IMR-90 (cell line): ENCODE data around the gene ARMC6. TPM values are rescaled to one million over a fixed set of nuclear protein-coding genes. Genes with fewer than 3 reads are reported as not detected.

Experiments
- ATAC-seq: fragments of 200-7000 bp; cut with Tn5 transposase; 2 replicates; pipeline ENCODE4 v1.9.1; 2020; ENCODE audit warnings: low read depth, mild to moderate bottlenecking, moderate library complexity
- BruUV-seq: library from RNA; stranded (reverse); fragments of 400-500 nt; replicated peaks from 2 replicates; lab custom pipeline; 2021; lab: Mats Ljungman, UMichigan
- CTCF ChIA-PET: fragments of 300-600 bp; formaldehyde crosslinking; extraction: SDS; loops from one replicate; lab custom pipeline; 2021; ENCODE audit warnings: antibody characterized with exemption; lab: Yijun Ruan, JAX
- POLR2A ChIA-PET: fragments of 300-600 bp; sonication (Branson Sonifier 250); formaldehyde crosslinking; loops from one replicate; lab custom pipeline; 2022; ENCODE audit warnings: antibody characterized with exemption; ENCODE audit not compliant: unreplicated experiment; lab: Charles Lee
- DNase-seq: peaks from one replicate; pipeline ENCODE4 v3.0.0; 2013
- H2AFZ ChIP-seq: replicated peaks from 2 replicates; pipeline ENCODE3; 2013; ENCODE audit warnings: low read length, mild to moderate bottlenecking; ENCODE audit not compliant: poor library complexity
- H2AK5ac ChIP-seq: 2 replicates; pipeline ENCODE4 v1.6.1; 2013; ENCODE audit warnings: low read depth, low read length, inconsistent platforms
- H2AK9ac ChIP-seq: replicated peaks from 2 replicates; pipeline ENCODE3; 2013; ENCODE audit warnings: mild to moderate bottlenecking, low read depth, low read length, moderate library complexity; ENCODE audit not compliant: poor library complexity
- H2BK120ac ChIP-seq: 2 replicates; pipeline ENCODE4 v1.6.1; 2013; ENCODE audit warnings: low read depth, low read length, inconsistent platforms
- H2BK15ac ChIP-seq: 3 replicates; pipeline ENCODE4 v1.6.1; 2013; ENCODE audit warnings: low read depth, low read length, inconsistent platforms
- H2BK20ac ChIP-seq: 2 replicates; pipeline ENCODE4 v1.6.1; 2013; ENCODE audit warnings: low read depth, mild to moderate bottlenecking, inconsistent platforms, low read length, moderate library complexity
- H2BK5ac ChIP-seq: 2 replicates; pipeline ENCODE4 v1.6.1; 2013; ENCODE audit warnings: mild to moderate bottlenecking, low read depth, low read length, inconsistent platforms; ENCODE audit not compliant: poor library complexity, severe bottlenecking
- H3K14ac ChIP-seq: replicated peaks from 2 replicates; pipeline ENCODE4 v1.6.1; 2013; ENCODE audit warnings: low read depth, low read length, inconsistent platforms
- H3K18ac ChIP-seq: 2 replicates; pipeline ENCODE4 v1.6.1; 2013; ENCODE audit warnings: low read depth, low read length, control low read depth
- H3K23ac ChIP-seq: 2 replicates; pipeline ENCODE4 v1.6.1; 2013; ENCODE audit warnings: low read depth, low read length, inconsistent platforms
- H3K27ac ChIP-seq: 2 replicates; pipeline ENCODE4 v1.5.1; 2013; ENCODE audit warnings: mild to moderate bottlenecking, control low read depth, low read length; ENCODE audit not compliant: insufficient read depth
- H3K27me3 ChIP-seq: 2 replicates; pipeline ENCODE4 v1.6.1; 2013; ENCODE audit warnings: low read length; ENCODE audit not compliant: control insufficient read depth, insufficient read depth
- H3K36me3 ChIP-seq: 2 replicates; pipeline ENCODE4 v1.6.1; 2013; ENCODE audit warnings: low read length, mixed read lengths; ENCODE audit not compliant: control insufficient read depth, insufficient read depth
- H3K4ac ChIP-seq: 2 replicates; pipeline ENCODE4 v1.6.1; 2013; ENCODE audit warnings: low read depth, low read length, inconsistent platforms
- H3K4me1 ChIP-seq: 2 replicates; pipeline ENCODE4 v1.6.1; 2013; ENCODE audit warnings: low read length, mixed read lengths; ENCODE audit not compliant: control insufficient read depth, insufficient read depth
- H3K4me2 ChIP-seq: 2 replicates; pipeline ENCODE4 v1.6.1; 2013; ENCODE audit warnings: low read depth, mild to moderate bottlenecking, control low read depth, low read length, moderate library complexity
- H3K4me3 ChIP-seq: 2 replicates; pipeline ENCODE4 v1.5.1; 2013; ENCODE audit warnings: low read depth, mild to moderate bottlenecking, control low read depth, low read length, moderate library complexity; ENCODE audit not compliant: insufficient read depth
- H3K56ac ChIP-seq: 2 replicates; pipeline ENCODE4 v1.6.1; 2013; ENCODE audit warnings: low read length, inconsistent platforms; ENCODE audit not compliant: insufficient read depth; ENCODE audit errors: extremely low read depth
- H3K79me1 ChIP-seq, 2 experiments: 2 replicates each; pipeline ENCODE4 v1.6.1; 2013; ENCODE audit warnings: low read length in 2 of 2, inconsistent platforms in 1 of 2, low read depth in 1 of 2
- H3K9ac ChIP-seq: 2 replicates; pipeline ENCODE4 v1.6.1; 2013; ENCODE audit warnings: low read depth, low read length, control low read depth
- H3K9me1 ChIP-seq: 2 replicates; pipeline ENCODE4 v1.6.1; 2013; ENCODE audit warnings: low read length, inconsistent platforms; ENCODE audit not compliant: insufficient read depth
- H3K9me3 ChIP-seq: 2 replicates; pipeline ENCODE4 v1.6.1; 2013; ENCODE audit warnings: low read length; ENCODE audit not compliant: control insufficient read depth, insufficient read depth
- H4K20me1 ChIP-seq: 2 replicates; pipeline ENCODE4 v1.6.1; 2013; ENCODE audit warnings: low read length, inconsistent platforms; ENCODE audit not compliant: insufficient read depth
- H4K5ac ChIP-seq: 2 replicates; pipeline ENCODE4 v1.6.1; 2013; ENCODE audit warnings: mild to moderate bottlenecking, low read depth, low read length, control low read depth
- H4K8ac ChIP-seq, 2 experiments: 2 replicates each; pipeline ENCODE4 v1.6.1; 2013; ENCODE audit warnings: low read depth in 2 of 2, low read length in 2 of 2, control low read depth in 1 of 2, inconsistent platforms in 1 of 2
- H4K91ac ChIP-seq: 2 replicates; pipeline ENCODE4 v1.6.1; 2013; ENCODE audit warnings: low read depth, low read length, inconsistent platforms; ENCODE audit not compliant: insufficient read depth
- CTCF ChIP-seq: conservative IDR thresholded peaks from 2 replicates; pipeline ENCODE4 v1.5.1; 2012; ENCODE audit warnings: mild to moderate bottlenecking, low read depth, low read length, improper control_type of control experiment
- NFE2L2 ChIP-seq: fragments of 150-350 bp; IDR thresholded peaks from 2 replicates; pipeline ENCODE4 v1.6.1; 2016; ENCODE audit warnings: low read depth, mild to moderate bottlenecking, low read length
- POLR2A ChIP-seq: IDR thresholded peaks from 2 replicates; pipeline ENCODE4 v1.6.1; 2012; ENCODE audit warnings: mild to moderate bottlenecking, low read depth, low read length
- WGBS, 2 experiments: methylation state at CpG; one replicate each; pipeline versions ENCODE4 v1.1.5 to v1.1.7; 2013; ENCODE audit warnings: missing lambda C conversion rate in 2 of 2; ENCODE audit not compliant: insufficient read length in 1 of 2; ENCODE audit errors: extremely low coverage in 2 of 2; 5-methylcytosine and 5-hydroxymethylcytosine counted together
- dilution Hi-C: fragments of 300-500 bp; cut with HindIII; formaldehyde crosslinking; loops from one replicate; pipeline ENCODE4 v1.14.3; 2018; ENCODE audit warnings: low sequenced_read_pairs; ENCODE audit not compliant: unreplicated experiment
- in situ Hi-C: fragments of 300-500 bp; cut with MboI; formaldehyde crosslinking; loops from 3 replicates; pipeline ENCODE4 v1.14.3; 2019; ENCODE audit warnings: low sequenced_read_pairs, inconsistent platforms, mixed read lengths
- intact Hi-C: fragments of 100-400 bp; cut with micrococcal nuclease; formaldehyde crosslinking; loops from 2 replicates; pipeline ENCODE4 v1.10.0; 2022
- polyA plus RNA-seq, 3 experiments: library from polyadenylated mRNA; depleted of rRNA; stranded (reverse); fragments of >200 nt; gene quantifications; 2 replicates each; pipeline ENCODE4 v1.2.3, GENCODE V29; 2012; ENCODE audit warnings: low replicate concordance in 1 of 3
- total RNA-seq: library from RNA; depleted of rRNA; stranded (reverse); fragments of >200 nt; gene quantifications from 2 replicates; pipeline ENCODE4 v1.2.3, GENCODE V29; 2012

ARMC6 gene
- total and polyA plus RNA-seq, 2 of the 4 experiments (the other 2 are of a cell fraction), result 41.5 to 52.7 TPM

DNA sequence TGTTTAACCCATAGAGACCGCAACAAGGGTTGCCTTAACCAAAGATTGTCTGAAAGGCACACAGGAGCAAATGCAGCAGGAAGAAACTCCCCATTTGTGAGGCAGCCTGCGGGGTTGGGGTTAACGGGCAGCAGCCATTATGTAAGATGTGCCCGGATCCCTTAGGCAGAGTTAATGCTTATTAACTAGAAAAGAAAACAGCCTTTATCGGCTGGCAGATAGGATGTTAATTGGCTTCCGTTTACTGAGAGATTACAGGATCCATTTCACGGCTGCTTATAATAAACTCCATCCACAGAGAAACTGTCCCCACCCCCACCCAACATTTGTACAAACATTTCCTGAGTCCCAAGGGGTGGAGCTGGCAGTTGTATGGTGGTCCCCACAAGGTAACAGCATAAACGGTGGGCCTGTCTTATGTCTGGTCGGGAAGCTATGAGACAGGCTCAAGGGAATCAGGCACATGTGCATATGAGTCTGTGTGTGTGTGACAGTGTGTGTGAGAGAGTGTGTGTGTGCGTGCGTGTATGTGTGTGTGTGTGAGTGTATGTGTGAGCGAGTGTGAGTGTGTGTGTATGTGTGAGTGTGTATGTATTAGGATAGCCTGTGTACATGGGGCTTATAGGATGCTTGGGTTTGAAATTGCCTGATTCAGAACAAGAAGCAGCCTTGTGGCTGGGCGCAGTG, 40.9 kb downstream of the ARMC6 start:
- dilution Hi-C loops, result no loop called here
- ATAC-seq, result no peak

More for the DNA sequence above, 40.9 kb downstream of the ARMC6 start:
- peaks cover 9 to 11% of the 10 kb centered on the region in 2 experiments; a peak in 2 of 4 replicates for H3K79me1 ChIP-seq
- no peak overlapping the region for H2BK120ac ChIP-seq
- WGBS, 2 experiments, result 63 to 100% methylated on average over 1 to 5 of the region's 13 CpGs
- no peaks in the 10 kb centered on the region for H3K27me3 ChIP-seq
- H2AK9ac ChIP-seq, result no peak overlapping the region
- H2BK20ac ChIP-seq, result no peak overlapping the region
- no peak overlapping the region for H3K27ac ChIP-seq
- in situ Hi-C loops, result no loop called here
- H3K9me1 ChIP-seq, result peaks cover 12% of the 10 kb centered on the region
- no peak overlapping the region for H4K5ac ChIP-seq
- peaks cover 2% of the 10 kb centered on the region; the same call in 1 of the 2 replicates for H3K36me3 ChIP-seq
- H3K9me3 ChIP-seq, result no peaks in the 10 kb centered on the region
- no peak overlapping the region for H3K23ac ChIP-seq
- H2BK15ac ChIP-seq, result no peak overlapping the region
- no peak overlapping the region for H2BK5ac ChIP-seq
- no peak overlapping the region for H2AK5ac ChIP-seq
- no peak overlapping the region for H3K18ac ChIP-seq
- no peak overlapping the region for H3K4me2 ChIP-seq
- H4K8ac ChIP-seq, result no peak overlapping the region
- ChIA-PET POLR2A (no interaction called here), CTCF (no interaction called here)
- intact Hi-C loops, result no loop called here
- H3K4me3 ChIP-seq, result no peak overlapping the region
- no peak overlapping the region for H3K56ac ChIP-seq
- no peaks in the 10 kb centered on the region for H3K4me1 ChIP-seq
- H3K9ac ChIP-seq, result no peak overlapping the region
- H2AFZ ChIP-seq, result no peak overlapping the region
- H3K14ac ChIP-seq, result no peak overlapping the region
- H3K4ac ChIP-seq, result no peak overlapping the region
- BruUV-seq, result no TSS peak
- H4K20me1 ChIP-seq, result peaks cover 4% of the 10 kb centered on the region; the same call in 1 of the 2 replicates
- TF ChIP-seq CTCF (no peak), POLR2A (no peak), NFE2L2 (no peak)
- no peak for DNase-seq
- no peak overlapping the region for H4K91ac ChIP-seq
